ENCODE results near the gene MARS1. TPM values are rescaled to one million over a fixed set of nuclear protein-coding genes. Genes with fewer than 3 reads are reported as not detected.

MARS1 gene
- total and polyA plus RNA-seq, 2 experiments from 2014 or later, result 266 to 351 TPM

DNA sequence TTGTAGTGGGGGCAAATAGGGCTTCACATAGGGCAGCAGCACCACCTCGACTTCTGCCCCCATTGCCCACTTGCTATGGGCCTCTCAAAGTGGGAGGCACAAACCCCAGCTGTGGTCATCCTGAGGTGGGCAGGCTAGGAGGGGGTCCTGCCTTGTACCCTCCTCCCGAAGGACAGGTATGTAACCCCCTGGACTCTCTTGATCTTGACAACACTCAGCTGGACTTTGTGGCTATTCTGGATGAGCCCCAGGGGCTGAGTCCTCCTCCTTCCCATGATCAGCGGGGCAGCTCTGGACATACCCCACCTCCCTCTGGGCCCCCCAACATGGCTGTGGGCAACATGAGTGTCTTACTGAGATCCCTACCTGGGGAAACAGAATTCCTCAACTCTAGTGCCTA, 16.2 kb upstream of the MARS1 start:
- DNase-seq (ENCODE audit: low spot score) (no peak), ATAC-seq (no peak)
- Histone ChIP-seq H2AFZ (no peak overlapping the region), H3F3A (replicated peaks; ENCODE audit: low read depth) (peaks cover 9% of the 10 kb centered on the region), H3K4me1 (ENCODE audit: insufficient read depth) (peaks cover 16% of the 10 kb centered on the region), H3K79me2 (replicated peaks; ENCODE audit: insufficient read depth) (no peaks in the 10 kb centered on the region), H4K20me1 (replicated peaks; ENCODE audit: insufficient read depth) (no peaks in the 10 kb centered on the region), H3K4me3 (no peak overlapping the region), H3K36me3 (ENCODE audit: insufficient read depth) (no peaks in the 10 kb centered on the region), H3K4me2 (no peak overlapping the region), H3K27ac (ENCODE audit: low read depth) (no peak overlapping the region), H3K9me2 (ENCODE audit: insufficient read depth) (no peaks in the 10 kb centered on the region), H3K27me3 (ENCODE audit: insufficient read depth) (peaks cover 49% of the 10 kb centered on the region)
- H3K4me3 Mint-ChIP-seq, result no peak overlapping the region
- H3K27me3 Mint-ChIP-seq (ENCODE audit: insufficient read depth, low read depth, poor library complexity), result peaks cover 45% of the 10 kb centered on the region
- H3K36me3 Mint-ChIP-seq (ENCODE audit: low read depth), result peaks cover 12% of the 10 kb centered on the region; the same call in 2 of the 3 replicates
- no peaks in the 10 kb centered on the region; the same call in 2 of the 3 replicates for H3K9me3 Mint-ChIP-seq
- peaks cover 18% of the 10 kb centered on the region for H3K4me1 Mint-ChIP-seq
- TF ChIP-seq ZNF114 (CRISPR knock-in tag; IDR thresholded peaks at IDR 0.05) (no peak), CREB1 (CRISPR knock-in tag; IDR thresholded peaks at IDR 0.05; ENCODE audit: low read depth) (no peak), EZH2 (IDR thresholded peaks at IDR 0.05; ENCODE audit: low read depth, unreplicated experiment) (no peak), EZH2phosphoT487 (IDR thresholded peaks at IDR 0.05; ENCODE audit: unreplicated experiment) (no peak), POLR2AphosphoS5 (IDR thresholded peaks at IDR 0.05; ENCODE audit: low read depth) (no peak)
- TF ChIP-seq, protein P1, sequence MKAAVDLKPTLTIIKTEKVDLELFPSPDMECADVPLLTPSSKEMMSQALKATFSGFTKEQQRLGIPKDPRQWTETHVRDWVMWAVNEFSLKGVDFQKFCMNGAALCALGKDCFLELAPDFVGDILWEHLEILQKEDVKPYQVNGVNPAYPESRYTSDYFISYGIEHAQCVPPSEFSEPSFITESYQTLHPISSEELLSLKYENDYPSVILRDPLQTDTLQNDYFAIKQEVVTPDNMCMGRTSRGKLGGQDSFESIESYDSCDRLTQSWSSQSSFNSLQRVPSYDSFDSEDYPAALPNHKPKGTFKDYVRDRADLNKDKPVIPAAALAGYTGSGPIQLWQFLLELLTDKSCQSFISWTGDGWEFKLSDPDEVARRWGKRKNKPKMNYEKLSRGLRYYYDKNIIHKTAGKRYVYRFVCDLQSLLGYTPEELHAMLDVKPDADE (IDR thresholded peaks at IDR 0.05), result no peak
- TF ChIP-seq, protein P2, sequence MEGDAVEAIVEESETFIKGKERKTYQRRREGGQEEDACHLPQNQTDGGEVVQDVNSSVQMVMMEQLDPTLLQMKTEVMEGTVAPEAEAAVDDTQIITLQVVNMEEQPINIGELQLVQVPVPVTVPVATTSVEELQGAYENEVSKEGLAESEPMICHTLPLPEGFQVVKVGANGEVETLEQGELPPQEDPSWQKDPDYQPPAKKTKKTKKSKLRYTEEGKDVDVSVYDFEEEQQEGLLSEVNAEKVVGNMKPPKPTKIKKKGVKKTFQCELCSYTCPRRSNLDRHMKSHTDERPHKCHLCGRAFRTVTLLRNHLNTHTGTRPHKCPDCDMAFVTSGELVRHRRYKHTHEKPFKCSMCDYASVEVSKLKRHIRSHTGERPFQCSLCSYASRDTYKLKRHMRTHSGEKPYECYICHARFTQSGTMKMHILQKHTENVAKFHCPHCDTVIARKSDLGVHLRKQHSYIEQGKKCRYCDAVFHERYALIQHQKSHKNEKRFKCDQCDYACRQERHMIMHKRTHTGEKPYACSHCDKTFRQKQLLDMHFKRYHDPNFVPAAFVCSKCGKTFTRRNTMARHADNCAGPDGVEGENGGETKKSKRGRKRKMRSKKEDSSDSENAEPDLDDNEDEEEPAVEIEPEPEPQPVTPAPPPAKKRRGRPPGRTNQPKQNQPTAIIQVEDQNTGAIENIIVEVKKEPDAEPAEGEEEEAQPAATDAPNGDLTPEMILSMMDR (conservative IDR thresholded peaks at IDR 0.05; ENCODE audit: low read depth in 2 of 2), result no peak
- TF ChIP-seq, protein P3, sequence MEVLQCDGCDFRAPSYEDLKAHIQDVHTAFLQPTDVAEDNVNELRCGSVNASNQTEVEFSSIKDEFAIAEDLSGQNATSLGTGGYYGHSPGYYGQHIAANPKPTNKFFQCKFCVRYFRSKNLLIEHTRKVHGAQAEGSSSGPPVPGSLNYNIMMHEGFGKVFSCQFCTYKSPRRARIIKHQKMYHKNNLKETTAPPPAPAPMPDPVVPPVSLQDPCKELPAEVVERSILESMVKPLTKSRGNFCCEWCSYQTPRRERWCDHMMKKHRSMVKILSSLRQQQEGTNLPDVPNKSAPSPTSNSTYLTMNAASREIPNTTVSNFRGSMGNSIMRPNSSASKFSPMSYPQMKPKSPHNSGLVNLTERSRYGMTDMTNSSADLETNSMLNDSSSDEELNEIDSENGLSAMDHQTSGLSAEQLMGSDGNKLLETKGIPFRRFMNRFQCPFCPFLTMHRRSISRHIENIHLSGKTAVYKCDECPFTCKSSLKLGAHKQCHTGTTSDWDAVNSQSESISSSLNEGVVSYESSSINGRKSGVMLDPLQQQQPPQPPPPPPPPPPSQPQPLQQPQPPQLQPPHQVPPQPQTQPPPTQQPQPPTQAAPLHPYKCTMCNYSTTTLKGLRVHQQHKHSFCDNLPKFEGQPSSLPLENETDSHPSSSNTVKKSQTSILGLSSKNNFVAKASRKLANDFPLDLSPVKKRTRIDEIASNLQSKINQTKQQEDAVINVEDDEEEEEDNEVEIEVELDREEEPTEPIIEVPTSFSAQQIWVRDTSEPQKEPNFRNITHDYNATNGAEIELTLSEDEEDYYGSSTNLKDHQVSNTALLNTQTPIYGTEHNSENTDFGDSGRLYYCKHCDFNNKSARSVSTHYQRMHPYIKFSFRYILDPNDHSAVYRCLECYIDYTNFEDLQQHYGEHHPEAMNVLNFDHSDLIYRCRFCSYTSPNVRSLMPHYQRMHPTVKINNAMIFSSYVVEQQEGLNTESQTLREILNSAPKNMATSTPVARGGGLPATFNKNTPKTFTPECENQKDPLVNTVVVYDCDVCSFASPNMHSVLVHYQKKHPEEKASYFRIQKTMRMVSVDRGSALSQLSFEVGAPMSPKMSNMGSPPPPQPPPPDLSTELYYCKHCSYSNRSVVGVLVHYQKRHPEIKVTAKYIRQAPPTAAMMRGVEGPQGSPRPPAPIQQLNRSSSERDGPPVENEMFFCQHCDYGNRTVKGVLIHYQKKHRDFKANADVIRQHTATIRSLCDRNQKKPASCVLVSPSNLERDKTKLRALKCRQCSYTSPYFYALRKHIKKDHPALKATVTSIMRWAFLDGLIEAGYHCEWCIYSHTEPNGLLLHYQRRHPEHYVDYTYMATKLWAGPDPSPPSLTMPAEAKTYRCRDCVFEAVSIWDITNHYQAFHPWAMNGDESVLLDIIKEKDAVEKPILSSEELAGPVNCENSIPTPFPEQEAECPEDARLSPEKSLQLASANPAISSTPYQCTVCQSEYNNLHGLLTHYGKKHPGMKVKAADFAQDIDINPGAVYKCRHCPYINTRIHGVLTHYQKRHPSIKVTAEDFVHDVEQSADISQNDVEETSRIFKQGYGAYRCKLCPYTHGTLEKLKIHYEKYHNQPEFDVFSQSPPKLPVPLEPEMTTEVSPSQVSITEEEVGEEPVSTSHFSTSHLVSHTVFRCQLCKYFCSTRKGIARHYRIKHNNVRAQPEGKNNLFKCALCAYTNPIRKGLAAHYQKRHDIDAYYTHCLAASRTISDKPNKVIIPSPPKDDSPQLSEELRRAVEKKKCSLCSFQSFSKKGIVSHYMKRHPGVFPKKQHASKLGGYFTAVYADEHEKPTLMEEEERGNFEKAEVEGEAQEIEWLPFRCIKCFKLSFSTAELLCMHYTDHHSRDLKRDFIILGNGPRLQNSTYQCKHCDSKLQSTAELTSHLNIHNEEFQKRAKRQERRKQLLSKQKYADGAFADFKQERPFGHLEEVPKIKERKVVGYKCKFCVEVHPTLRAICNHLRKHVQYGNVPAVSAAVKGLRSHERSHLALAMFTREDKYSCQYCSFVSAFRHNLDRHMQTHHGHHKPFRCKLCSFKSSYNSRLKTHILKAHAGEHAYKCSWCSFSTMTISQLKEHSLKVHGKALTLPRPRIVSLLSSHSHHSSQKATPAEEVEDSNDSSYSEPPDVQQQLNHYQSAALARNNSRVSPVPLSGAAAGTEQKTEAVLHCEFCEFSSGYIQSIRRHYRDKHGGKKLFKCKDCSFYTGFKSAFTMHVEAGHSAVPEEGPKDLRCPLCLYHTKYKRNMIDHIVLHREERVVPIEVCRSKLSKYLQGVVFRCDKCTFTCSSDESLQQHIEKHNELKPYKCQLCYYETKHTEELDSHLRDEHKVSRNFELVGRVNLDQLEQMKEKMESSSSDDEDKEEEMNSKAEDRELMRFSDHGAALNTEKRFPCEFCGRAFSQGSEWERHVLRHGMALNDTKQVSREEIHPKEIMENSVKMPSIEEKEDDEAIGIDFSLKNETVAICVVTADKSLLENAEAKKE (CRISPR knock-in tag; IDR thresholded peaks at IDR 0.05), result no peak
- H3K27ac Mint-ChIP-seq, result no peak overlapping the region

Measured in GM23338 (cell line).